CD1c-positive myeloid dendritic cell (primary cell): ENCODE measurements around the gene TXNDC8.
"Not testable (repeated sequence)": the region's sequence is repeated elsewhere in the genome, so short reads cannot be mapped to it uniquely, and the experiment has no call there.

Experiments
- DNase-seq: peaks from one replicate; pipeline ENCODE4 v3.0.0-alpha.2; 2016; ENCODE audit errors: extremely low spot score

The TXNDC8 gene

DNA sequence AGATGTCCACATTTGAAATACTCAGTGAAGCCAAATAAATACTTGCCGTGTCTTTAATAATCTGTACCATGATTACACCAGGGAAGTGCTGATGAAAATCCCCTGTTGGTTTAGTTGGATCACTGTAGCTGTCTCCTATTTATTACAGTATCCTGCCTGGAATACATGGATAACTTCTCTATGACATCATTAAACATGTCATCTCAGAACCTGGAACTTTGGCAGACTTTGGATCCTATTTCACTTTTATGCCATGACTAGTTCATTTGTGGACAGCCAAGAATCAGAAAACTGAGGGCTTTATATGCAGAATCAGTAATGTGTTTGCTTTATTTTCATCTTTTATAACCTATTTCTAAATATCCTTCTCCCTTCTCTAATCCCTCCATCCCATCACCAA is at the start of gene TXNDC8:
Gene TXNDC8 (minus strand): TSS at position 137 of the 400 bp plus-strand sequence.
- DNase-seq, result no peak

DNA sequence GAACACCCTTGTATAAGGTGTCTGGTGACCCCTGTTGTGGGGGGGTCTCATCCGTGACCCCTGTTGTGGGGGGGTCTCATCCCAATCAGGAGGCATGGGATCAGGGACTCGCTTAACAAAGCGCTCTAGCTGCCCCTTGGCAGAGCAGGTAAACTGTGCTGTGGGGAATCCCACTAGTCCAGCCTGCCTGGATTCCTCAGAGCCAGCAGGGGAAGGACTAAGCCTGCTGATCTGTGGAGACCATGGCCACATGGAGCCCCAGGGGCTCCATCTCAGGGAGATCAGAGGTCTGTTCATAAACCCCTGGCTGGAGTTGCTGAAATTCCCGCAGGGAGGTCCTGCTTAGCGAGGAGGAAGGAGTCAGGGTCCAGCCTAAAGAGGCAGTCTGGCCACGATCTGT is 45.8 kb upstream of the TXNDC8 start:
- no peak for DNase-seq

DNA sequence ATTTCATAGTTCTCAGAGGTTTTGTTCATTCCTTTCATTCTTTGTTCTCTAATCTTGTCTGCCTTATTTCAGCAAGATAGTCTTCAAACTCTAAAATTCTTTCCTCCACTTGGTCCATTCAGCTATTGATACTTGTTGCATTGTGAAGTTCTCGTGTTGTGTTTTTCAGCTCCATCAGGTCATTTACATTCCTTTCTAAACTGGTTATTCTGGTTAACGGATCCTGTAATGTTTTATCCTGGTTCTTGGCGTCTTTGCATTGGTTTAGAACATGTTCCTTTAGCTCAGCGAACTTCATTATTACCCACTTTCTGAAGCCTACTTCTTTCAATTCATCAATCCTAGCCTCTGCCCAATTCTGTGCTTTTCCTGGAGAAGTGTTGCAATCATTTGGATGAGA is 45.1 kb upstream of the TXNDC8 start:
- DNase-seq, result no peak

DNA sequence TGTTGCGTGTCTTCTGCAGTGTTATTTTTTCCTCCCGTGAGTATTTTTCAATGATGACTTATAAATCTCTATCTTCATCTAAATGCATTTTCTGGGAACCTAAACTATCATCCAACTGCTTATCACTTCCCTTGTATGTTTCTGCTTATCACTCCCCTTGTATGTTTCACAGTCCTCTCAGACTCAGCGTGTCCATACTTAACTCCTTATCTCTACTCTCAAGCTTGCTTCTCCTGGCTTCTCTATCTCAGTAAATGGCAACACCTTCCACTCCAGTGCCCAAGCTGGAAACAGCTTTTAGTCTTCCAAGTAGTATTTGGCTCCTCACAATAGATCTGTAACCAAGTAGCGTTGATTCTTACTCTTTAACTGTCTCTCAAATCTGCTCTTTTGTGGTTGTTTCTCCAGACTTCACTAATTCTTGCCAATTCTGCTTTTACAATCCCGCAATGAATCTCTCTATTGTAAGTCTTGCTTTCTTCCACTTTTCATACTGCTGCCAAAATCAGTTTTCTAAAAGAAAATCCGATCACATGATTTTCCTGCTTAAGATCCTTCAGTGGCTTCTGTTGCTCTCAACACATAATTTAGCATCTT is 33.8 kb upstream of the TXNDC8 start:
- DNase-seq, result no peak

DNA sequence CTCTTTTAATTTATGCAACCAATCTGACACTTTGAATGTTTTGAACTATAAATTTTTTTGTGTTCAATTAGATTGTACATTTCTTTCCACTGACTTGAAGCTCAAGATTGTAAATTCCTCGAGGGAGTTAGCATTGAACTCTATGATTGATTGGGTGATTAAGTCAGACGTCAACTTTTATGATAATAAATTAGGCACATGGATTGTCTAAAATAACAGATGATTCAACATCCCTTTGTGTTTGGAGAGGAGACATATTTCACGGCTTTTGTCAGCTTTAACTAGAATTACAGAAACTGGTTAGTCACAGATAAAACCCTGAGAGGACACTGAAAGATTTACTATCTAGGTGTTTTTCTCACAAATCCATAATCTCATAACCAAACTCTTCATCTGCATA is 32.7 kb upstream of the TXNDC8 start:
- no peak for DNase-seq

DNA sequence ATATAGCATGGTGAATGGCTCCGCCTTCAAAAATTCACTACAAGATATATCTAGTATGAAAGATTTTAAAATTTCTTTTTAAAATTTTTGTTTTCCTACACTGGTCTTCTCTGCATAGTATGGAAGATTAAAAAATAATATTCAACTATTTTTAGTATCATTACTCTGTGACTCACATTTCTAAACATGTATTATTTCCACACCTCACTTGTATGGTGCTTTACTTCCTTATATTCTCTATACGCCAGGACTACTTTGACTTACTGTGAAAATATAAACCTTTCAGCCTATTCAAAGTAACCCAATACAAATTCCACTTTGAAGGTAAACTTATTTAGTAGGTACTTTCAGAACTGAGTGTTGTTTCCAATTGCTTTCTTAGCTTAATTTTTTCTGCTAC is 26.8 kb upstream of the TXNDC8 start:
- peak; percentile 3 for DNase-seq

DNA sequence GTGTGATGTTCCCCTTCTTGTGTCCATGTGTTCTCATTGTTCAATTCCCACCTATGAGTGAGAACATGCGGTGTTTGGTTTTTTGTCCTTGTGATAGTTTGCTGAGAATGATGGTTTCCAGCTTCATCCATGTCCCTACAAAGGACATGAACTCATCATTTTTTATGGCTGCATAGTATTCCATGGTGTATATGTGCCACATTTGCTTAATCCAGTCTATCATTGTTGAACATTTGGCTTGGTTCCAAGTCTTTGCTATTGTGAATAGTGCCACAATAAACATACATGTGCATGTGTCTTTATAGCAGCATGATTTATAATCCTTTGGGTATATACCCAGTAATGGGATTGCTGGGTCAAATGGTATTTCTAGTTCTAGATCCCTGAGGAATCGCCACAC is 21.3 kb upstream of the TXNDC8 start:
- DNase-seq, result not testable (repeated sequence)

DNA sequence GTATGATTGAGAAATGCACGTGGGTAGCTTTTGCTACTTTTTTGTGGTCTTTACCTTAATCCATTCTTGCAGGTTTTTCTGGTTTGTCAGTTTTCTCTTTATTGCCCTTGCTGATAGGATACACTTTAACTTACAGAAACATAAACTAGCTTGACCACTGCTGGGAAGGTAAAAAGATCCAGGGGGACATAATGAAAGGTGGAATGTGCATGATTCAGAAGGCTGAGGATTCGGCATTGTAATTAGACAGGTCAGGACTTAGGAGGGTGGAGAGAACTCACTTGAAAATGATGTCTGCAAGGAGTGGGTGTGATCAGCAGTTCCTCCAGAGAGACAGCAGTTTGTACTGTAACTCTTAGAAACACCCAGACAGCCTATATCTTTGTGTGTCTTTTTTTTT is 19.8 kb upstream of the TXNDC8 start:
- DNase-seq, result no peak

DNA sequence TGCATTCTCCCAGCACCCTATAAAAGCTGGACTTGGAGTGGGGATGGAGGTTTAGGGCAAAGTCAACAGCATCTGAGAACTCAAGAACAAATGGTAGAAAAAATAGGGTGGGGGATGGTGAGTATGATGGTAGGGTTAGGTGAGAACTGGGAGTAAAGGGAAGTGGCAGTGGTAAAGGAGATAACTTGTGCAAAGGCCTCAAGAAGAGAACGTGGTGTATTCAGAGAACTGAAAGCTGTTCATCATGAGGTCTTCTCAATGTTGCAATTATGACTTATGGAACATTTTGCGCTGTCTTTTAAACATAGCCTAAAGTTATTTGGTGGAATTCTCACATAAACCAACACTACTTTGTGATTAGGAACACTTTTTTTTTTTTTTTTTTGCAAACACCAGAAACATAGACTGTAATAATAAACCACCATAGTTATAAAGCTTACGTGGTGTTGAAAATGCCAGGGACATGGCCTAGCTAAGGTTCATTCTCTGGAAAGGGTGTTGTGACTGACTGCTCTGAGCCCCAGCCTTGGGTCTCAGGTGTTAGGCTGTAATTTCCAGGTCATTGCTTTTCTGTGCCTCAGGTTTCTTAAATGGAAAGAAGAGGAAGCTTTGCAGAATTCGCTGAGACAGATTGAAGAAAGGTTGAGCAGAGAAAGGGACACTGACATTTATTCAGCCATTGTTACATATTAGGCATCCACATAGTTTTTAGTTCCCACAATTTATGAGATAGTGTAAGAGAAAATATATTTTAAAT is 19.2 kb upstream of the TXNDC8 start:
- peak; percentile 64 for DNase-seq

DNA sequence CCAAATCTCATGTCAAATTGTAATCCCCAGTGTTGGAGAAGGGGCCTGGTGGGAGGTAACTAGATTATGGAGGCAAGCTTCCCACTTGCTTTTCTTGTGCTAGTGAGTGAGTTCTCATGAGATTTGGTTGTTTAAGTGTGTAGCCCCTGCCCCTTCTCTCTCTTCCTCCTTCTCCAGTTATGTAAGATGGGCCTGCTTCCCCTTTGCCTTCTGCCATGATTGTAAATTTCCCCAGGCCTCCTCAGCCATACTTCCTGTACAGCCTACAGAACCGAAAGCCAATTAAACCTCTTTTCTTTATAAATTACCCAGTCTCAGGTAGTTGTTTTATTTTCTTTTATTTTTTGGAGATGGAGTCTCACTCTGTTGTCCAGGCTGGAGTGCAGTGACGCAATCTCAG is 18.2 kb upstream of the TXNDC8 start:
- DNase-seq, result peak; percentile 57

DNA sequence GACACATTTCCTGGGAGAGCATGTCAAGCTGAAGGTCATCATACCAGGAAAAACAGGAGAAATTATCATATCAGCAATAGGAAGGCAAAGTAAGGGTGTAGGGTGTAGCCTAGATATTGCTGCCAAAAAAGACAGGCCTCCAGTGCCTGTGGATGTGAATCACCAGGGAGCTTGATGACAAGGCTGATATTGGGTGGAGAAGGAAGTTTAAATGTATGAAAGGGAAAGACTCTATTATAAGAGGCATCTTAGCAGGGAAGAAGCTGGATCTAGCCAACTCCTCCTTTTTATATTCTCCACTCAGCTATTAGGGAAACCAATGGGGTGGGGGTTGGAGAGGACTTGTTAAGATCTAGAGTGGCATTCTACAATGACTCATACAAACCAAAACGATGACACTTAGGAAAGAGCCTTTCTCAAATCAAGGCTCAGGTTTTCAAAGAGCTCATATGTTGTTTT is 13.4 kb upstream of the TXNDC8 start:
- DNase-seq, result no peak

DNA sequence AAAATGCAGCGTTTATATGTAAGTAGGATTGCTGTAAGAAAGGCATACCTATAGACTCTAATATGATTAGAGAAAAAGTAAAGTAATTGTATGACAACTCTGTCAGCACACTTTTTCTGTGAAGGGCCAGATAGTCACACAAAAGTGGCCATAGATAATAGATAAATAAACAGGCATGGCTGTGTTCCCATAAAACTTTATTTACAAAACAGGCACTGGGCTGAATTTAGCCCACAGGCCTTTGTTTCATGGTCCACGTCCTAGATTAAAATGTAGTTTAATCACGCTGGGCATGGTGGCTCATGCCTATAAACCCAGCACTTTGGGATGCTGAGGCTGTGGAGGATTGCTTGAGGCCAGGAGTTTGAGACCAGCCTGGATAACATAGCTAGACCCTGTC is 8.7 kb upstream of the TXNDC8 start:
- no peak for DNase-seq

DNA sequence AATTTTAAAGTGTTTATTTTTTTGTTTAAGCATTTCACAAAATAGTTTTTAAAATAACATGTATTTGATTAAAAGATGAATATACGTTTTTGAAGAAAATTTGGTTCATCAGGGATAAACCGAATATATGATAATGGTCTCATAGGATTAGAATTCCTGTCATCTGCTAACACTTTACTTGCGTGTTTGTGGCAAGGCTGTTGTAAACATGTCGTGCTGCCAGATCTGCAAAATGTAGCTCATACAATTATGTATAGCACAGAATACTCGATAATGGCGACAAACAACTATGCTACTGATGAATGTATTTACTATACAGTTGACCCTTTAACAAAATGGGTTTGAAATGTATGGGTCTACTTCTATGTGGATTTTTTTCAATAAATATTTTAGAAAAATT is 7.2 kb upstream of the TXNDC8 start:
- no peak for DNase-seq

DNA sequence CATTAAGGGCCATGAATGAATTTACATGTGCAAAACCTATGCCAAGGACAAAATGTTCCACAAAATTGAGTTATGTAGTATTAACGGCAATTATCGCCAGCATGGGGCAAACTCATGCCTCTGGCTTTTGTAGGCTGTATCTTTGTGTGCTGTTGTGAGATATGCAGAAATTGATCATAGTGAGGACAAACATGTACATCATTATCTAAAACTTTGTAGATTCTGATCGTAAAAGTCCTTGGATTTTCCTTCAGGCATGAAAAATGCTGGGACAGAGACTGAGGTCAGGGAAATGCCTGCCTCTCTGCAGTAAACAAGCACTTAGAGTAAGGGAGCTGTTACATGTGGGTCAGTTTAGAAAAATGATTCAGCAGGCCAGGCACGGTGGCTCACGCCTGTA is 5.9 kb upstream of the TXNDC8 start:
- DNase-seq, result no peak

DNA sequence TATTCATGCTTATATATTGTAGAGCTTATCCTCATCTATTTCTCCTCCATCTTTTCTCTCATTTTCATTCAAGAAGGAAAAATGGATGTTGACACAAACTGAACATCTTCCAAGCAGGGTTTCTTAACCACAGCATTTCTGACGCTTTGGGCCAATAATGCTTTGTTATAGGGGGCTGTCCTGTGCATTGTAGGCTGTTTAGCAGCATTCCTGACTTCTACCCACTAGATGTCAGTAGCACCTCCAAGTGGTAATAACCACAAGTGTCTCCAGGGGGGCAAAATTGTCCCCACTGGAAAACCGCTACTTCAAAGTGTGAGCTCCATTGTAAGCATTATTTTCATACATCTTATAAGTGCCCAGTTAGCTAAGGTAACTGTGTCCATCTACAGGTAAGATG is 2.6 kb upstream of the TXNDC8 start:
- no peak for DNase-seq

DNA sequence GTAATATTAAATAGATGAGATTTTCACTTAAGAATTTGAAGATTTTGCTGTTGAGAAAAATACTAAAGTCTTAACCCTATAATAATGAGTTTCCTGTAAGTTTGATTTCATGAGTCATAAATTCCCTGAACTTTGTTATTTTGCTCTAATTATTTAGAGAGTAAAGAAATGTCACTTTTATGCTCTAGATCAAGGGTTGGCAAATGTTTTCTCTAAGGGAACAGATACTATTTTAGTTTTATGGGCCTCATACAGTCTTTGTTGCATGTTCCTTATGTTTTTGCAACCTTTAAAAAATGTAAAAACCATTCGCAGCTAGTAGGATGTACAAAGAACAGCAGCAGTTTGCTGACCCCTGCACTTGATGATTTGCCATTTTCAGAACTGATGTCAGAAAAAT is 480 bp upstream of the TXNDC8 start:
- no peak for DNase-seq

DNA sequence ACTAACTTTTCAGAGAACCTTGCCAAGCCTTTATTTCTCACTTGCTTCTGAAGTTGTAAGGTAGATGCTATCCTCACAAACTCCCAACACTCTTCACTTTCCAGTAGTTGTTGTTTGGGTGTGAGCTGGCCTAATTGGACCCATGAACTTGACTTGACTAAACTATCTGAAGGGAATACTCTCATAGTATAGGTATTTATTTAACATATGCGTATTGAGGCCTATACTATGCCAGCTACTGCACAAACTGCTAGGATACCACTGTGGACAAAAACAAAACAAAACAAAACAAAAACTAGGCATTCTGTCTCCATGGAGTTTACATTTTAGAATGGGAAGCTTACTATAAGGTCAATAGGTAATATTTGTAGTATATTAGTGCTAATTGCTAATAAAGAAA is 1.3 kb downstream of the TXNDC8 start:
- DNase-seq, result no peak

DNA sequence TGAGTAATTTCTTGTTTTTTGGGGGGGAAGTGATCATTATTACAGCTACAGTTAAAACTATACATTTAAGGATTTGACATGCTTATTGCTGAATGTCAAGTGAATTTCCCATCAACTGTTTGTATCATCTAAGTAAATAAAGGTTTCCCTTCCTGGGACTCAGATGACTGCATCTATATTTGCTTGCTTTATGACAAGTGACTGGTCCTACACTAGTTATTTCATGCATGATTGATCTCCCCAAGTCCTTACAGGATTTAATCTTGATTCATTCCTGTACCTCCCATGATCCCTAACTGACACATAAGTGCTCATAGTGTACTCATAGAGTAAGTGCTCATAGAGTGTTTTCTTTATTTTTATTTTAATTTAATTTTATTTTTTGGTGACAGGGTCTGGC is 2.8 kb downstream of the TXNDC8 start:
- no peak for DNase-seq

DNA sequence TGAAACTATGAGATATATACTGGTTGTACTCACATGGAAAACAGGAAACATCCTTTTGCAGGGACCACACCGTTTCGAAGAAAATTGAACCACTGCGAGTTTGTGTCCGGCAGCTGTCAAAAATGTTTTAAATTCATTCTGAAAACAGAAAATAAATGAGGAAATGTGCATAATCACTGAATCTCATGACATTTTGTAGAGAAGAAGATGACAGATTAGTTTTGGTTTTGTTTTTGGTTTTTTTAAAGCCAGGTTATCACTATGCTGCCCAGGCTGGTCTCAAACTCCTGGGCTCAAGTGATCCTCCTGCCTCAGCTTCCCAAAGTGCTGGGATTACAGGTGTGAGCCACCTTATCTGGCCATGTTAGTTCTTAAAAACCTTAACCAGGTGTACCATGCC is 3.5 kb downstream of the TXNDC8 start:
- DNase-seq, result peak; percentile 28

DNA sequence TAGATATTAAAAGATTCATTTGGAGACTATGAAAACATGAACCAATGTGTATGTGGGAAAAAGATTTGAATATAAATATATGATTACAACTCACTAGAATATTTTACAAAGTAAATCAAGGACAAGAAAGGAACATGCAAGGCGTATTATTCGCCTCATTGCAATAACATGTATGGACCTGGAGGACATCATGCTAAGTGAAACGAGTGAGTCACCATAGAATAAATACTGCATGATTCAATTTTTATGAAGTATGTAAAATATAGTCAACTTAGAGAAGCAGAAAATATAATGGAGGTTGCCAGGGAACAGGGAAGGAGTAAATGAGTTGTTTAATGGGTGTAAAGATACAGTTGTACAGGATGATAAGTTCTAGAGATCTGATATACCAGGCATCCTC is 4.9 kb downstream of the TXNDC8 start:
- no peak for DNase-seq

DNA sequence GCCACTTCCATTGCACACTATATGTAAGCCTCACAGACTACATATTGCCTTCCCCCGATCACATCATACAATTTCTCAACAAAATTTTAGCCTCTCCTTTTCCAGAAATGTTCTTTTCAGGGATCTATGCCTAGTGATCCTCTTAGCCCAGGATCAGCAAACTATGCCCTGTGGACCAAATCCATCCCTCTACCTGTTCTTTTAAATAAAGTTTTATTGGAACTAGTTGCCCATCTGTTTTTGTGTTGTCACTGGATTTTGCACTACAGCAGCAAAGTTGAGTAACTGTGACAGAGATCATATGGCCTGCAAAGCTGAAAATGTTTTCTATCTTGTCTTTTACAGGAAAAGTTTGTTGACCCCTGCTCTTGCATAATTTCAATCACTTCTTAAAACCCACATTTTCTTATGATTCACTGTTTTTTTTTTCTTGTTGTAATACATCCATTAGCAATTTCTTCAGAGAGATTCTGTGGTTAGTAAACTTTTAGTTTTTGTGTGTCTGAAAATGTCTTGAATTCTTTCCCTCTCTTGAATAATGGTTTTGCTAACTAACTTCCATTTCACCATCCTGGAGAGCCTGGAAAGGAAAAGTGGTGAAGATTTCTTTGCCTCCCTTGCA is 7.1 kb downstream of the TXNDC8 start:
- DNase-seq, result no peak

DNA sequence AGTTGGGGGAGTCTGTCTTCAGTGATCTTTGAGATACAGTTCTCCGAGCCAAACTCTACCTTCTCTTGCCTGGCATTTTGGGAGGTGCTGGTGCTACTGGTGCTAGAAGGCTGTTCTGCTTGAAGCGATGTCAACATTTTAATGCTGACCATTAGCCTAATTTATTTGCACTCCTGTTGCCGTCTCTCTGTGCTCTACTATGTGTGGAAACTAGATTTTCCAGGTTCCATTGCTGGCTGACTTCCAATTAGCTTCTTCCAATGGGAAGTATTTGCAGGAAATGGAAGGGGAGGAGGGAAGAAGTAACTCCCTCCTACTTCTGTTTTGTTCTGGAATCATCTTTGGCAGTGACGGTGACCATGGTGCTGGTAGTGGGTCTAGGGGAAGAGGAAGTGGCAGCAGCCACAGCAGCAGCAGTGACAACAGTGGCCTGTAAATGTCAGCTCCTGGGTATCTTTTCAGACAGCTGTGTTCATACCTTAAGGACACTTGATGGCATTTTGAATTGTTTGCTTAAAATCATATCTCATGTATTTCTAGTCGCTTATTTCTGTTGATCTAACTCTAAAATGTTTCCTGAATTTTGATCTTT is 7.9 kb downstream of the TXNDC8 start:
- DNase-seq, result peak; percentile 47

DNA sequence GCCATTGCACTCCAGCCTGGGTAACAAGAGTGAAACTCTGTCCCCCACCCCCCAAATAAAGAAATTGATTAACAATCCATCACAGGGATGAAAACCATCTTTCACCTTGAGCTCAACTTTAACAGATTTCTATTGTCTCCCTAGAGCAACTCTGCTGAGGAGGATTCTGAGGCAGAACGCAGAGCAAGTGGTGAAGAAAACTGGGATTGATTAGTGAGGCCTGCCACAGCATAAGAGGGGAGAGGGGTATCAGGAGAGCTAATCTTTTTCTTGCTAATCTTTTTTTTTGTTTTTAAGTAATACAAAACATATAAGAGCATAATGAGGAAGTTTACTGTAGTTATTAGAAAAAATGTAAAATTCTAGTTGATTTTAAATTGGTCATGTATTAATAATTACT is 8.9 kb downstream of the TXNDC8 start:
- no peak for DNase-seq
